Breast epithelium (tissue), 3 donors: ENCODE results near the gene TECPR1.

Experiments used
- POLR2A ChIP-seq: fragments of 450-650 bp; IDR thresholded peaks from one replicate; pipeline ENCODE4 v1.6.1; 2016; ENCODE audit warnings: antibody characterized with exemption, mild to moderate bottlenecking, moderate library complexity
- POLR2AphosphoS5 ChIP-seq, 3 donors: sonication (generic); formaldehyde crosslinking; IDR thresholded peaks; one replicate each; pipeline ENCODE4 v1.6.1; 2017; ENCODE audit warnings: antibody characterized with exemption in 3 of 3
- TF ChIP-seq, protein P1 (sequence below), 3 donors: fragments of 450-650 bp; IDR thresholded peaks; one replicate each; pipeline ENCODE4 v1.5.1; 2016 to 2017; ENCODE audit warnings: antibody characterized with exemption in 3 of 3, mild to moderate bottlenecking in 3 of 3, moderate library complexity in 3 of 3

DNA sequence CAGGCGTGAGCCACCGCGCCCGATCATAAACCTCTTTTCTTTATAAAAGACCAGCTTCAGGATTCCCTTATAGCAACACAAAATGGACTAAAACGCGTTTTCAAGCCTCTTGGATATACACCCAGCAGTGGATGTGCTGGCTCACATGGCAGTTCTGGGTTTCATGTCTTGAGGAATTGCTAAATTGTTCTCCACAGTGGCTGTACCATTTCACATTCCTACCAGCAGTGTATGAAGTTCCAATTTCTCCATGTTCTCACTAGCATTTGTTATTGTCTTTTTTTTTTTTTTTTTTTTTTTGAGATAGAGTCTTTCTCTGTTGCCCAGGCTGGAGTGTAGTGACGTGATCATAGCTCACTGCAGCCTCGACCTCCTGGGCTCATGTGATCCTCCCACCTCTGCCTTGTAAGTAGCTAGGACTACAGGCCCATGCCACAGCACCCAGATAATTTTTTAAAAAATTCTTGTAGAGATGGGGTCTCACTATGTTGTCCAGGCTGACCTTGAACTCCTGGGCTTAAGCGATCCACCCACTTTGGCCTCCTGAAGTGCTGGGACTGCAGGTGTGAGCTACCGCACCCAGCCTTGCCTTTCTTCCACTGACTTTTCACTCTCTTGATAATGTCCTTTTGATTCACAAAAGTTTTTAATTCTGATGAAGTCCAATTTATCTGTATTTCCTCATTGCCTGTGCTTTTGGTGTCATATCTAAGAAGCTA, 17.4 kb downstream of the TECPR1 start:
- TF ChIP-seq, protein P1, sequence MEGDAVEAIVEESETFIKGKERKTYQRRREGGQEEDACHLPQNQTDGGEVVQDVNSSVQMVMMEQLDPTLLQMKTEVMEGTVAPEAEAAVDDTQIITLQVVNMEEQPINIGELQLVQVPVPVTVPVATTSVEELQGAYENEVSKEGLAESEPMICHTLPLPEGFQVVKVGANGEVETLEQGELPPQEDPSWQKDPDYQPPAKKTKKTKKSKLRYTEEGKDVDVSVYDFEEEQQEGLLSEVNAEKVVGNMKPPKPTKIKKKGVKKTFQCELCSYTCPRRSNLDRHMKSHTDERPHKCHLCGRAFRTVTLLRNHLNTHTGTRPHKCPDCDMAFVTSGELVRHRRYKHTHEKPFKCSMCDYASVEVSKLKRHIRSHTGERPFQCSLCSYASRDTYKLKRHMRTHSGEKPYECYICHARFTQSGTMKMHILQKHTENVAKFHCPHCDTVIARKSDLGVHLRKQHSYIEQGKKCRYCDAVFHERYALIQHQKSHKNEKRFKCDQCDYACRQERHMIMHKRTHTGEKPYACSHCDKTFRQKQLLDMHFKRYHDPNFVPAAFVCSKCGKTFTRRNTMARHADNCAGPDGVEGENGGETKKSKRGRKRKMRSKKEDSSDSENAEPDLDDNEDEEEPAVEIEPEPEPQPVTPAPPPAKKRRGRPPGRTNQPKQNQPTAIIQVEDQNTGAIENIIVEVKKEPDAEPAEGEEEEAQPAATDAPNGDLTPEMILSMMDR (IDR thresholded peaks at IDR 0.05), result no peak
- TF ChIP-seq POLR2AphosphoS5 (IDR thresholded peaks at IDR 0.05), result no peak
- no peak for TF ChIP-seq POLR2A
